ENCODE results near the gene ATRN.
A peak's percentile ranks its signal among the peaks of the same experiment; 100 is the strongest.
"Not testable (repeated sequence)": the region's sequence is repeated elsewhere in the genome, so short reads cannot be mapped to it uniquely, and the experiment has no call there.

The ATRN gene

GRCh38 chr20:3612795-3613572, 142.2 kb downstream of the ATRN start:
- no peak overlapping the region for H3K4me3 ChIP-seq (ENCODE audit: low read depth, low read length)
- TF ChIP-seq CTCF (conservative IDR thresholded peaks at IDR 0.05; ENCODE audit: low read depth, low read length), result peak; percentile 24
- DNase-seq (ENCODE audit: low read depth), result peak; percentile 41

- peak; percentile 16 for DNase-seq (ENCODE audit: low read depth)
- H3K4me3 ChIP-seq (ENCODE audit: low read depth, low read length), result peak overlapping the region; percentile 1
- no peak for TF ChIP-seq CTCF (conservative IDR thresholded peaks at IDR 0.05; ENCODE audit: low read depth, low read length)
Observed at GRCh38 chr20:3613821-3614440, 143.1 kb downstream of the ATRN start.

- no peak for TF ChIP-seq CTCF (conservative IDR thresholded peaks at IDR 0.05; ENCODE audit: low read depth, low read length)
- no peak overlapping the region for H3K4me3 ChIP-seq (ENCODE audit: low read depth, low read length)
- DNase-seq (ENCODE audit: low read depth), result peak; percentile 10
Observed at GRCh38 chr20:3614466-3614865, 143.6 kb downstream of the ATRN start.

GRCh38 chr20:3615171-3615840, 144.5 kb downstream of the ATRN start:
- DNase-seq (ENCODE audit: low read depth); H3K4me3 ChIP-seq (ENCODE audit: low read depth, low read length): not testable (repeated sequence)

GRCh38 chr20:3616250-3616649, 145.4 kb downstream of the ATRN start:
- DNase-seq (ENCODE audit: low read depth), result peak; percentile 14
- TF ChIP-seq CTCF (conservative IDR thresholded peaks at IDR 0.05; ENCODE audit: low read depth, low read length), result no peak
- no peak overlapping the region for H3K4me3 ChIP-seq (ENCODE audit: low read depth, low read length)

GRCh38 chr20:3621111-3621510, 150.3 kb downstream of the ATRN start:
- TF ChIP-seq CTCF (conservative IDR thresholded peaks at IDR 0.05; ENCODE audit: low read depth, low read length), result peak; percentile 17
- DNase-seq (ENCODE audit: low read depth), result no peak
- no peak overlapping the region for H3K4me3 ChIP-seq (ENCODE audit: low read depth, low read length)

GRCh38 chr20:3622406-3622805, 151.6 kb downstream of the ATRN start:
- no peak overlapping the region for H3K4me3 ChIP-seq (ENCODE audit: low read depth, low read length)
- no peak for TF ChIP-seq CTCF (conservative IDR thresholded peaks at IDR 0.05; ENCODE audit: low read depth, low read length)
- no peak for DNase-seq (ENCODE audit: low read depth)

Measured in choroid plexus epithelial cell (primary cell).